Stimulated activated CD4-positive, alpha-beta T cell treated with anti-CD3 and anti-CD28 coated beads, Interleukin-4, amount 100 ng/mL, for 48 hours (primary cell): Measurements from ENCODE around the gene MND1.
A peak's percentile ranks its signal among the peaks of the same experiment; 100 is the strongest.
"Not testable (repeated sequence)": the region's sequence is repeated elsewhere in the genome, so short reads cannot be mapped to it uniquely, and the experiment has no call there.

Experiments used
- DNase-seq, 2 donors: peaks; one replicate each; pipeline ENCODE4 v3.0.0-alpha.2; 2020; ENCODE audit warnings: low read depth in 2 of 2

Gene MND1

DNA sequence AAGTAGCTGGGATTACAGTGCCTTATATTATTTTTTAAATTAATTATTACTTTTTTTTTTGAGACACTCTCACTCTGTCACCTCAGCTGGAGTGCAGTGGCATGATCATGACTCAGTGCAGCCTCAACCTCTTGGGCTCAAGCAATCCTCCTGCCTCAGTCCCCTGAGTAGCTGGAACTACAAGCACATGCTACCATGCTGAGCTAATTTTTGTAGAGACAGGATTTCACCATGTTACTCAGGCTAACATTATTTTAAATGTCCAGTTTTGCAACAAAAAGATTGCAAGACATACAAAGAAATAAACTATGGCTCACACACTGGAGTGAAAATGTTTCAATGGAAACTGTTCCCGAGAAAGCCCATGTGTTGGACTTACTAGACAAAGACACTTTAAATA is 59.2 kb downstream of the MND1 start:
- no peak for DNase-seq

DNA sequence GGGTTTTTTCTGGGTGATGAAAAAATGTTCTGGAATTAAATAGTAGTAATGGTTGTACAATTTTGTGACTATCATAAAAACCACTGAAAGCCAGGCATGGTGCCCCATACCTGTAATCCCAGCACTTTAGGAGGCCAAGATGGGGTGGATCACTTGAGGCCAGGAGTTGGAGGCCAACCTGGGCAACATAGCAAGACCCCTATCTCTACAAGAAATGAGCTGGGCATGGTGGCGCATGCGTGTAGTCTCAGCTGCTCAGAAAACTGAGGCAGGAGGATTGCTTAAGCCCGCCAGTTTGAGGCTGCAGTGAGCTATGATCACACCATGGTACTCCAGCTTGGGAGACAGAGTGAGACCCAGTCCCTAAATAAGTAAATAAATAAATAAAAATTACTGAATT is 63.4 kb downstream of the MND1 start:
- no peak for DNase-seq

DNA sequence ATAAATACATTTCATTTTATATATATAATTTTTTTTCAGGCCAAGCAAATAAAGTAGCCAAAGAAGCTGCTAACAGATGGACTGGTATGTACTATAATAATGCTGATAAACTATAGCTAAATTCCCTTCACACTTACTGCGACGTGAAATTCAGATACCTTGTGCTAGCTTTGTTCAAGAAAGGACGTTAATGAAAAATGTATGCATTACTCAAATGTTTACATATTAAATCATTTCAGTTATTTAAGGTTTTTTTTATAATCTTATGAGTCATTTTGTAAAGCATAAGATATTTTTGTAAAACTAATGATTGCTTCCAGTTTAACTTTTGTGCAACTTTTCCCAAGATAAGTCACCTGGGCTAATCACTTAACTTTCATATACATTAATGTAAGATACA is 64.4 kb downstream of the MND1 start:
- DNase-seq = no peak

DNA sequence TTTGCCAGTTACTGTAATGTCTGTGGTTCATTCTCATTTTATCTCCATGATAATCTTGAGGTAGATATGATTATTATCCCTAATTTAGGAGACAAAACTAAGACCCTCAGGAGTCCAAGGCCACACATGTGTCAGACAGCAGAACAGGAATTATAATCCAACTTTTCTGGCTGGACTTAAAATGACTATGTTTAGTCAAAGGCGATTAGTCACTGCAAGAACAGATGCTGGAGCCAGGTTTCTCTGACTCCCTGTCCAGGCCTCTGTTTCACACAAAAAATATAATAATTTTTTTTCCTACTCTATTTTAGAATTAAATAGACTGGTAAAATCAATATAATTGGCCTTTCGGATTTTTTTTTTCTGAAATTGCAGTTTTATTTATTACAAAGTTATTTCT is 64.9 kb downstream of the MND1 start:
- DNase-seq = no peak

DNA sequence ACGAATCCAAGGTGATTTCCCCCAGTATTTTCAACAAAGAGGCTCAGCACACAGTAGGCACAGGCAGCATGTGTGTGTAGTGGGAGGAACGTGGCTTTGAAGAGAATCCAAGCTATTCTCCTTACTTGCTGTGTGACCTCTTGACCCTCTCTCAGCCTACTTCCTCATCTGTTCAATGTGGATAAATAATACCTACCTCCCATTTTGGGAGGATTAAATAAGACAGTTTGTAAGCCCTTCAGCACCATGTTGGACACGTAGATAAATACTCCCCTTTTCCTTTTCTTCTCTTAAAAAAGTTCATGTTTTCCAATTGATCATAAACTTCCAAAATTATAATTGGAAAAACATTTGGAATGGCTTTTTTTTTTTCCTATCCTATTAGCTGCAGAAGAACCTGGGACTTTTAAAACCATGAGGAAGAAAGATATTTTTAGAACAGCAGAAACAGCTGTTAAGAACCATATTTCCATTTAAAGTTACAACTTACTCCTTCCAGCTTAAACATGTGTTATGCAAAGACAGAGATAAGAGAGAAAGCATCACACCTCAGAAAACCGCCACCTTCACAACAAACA is 65.5 kb downstream of the MND1 start:
- no peak for DNase-seq

DNA sequence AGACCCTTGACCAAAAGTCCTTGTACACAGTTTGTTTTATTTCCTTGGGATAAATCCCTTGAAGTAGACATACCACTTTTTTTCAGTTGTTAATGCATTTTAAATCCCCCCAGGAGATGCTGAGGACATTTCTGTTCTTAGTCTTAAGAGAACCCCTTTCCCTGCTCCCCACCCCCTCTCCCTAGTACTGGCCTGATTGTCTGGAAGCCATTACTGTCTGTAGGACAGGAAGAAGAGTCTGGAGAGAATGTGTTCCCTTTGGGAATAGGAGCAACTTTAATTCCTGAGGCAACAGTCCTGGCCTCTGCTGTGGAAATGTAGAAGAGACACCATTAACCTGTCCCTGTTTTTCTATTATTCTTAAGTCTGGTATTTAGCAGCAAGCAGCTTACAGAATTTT is 69.4 kb downstream of the MND1 start:
- no peak for DNase-seq

DNA sequence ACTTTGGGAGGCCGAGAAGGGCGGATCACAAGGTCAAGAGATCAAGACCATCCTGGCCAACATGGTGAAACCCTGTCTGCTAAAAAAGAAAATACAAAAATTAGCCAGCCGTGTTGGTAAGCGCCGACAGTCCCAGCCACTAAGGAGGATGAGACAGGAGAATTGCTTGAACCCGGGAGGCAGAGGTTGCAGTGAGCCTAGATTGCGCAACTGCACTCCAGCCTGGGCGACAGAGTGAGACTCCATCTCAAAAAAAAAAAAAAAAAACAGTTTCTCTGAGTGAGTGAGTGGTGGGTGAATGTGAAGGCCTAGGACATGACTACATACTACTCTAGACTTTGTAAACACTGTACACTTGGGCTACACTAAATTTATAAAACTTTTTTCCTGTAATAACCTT is 72.0 kb downstream of the MND1 start:
- not testable (repeated sequence) for DNase-seq

DNA sequence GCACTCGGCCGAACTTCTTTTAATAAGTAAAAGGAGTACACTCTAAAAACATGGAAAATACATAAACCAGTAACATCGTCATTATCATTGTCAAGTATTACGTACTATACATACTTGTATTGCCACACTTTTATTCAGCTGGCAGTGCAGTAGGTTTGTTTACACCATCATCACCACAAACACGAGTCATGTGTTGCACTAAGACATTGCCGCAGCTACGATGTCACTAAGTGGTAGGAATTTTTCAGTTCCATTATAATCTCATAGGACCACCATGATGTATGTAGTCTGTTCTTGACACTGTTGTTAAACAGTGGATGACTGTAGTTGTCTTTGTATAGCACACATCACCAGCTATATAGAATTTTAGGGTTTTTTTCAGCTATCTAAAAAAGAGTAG is 73.6 kb downstream of the MND1 start:
- DNase-seq = no peak

DNA sequence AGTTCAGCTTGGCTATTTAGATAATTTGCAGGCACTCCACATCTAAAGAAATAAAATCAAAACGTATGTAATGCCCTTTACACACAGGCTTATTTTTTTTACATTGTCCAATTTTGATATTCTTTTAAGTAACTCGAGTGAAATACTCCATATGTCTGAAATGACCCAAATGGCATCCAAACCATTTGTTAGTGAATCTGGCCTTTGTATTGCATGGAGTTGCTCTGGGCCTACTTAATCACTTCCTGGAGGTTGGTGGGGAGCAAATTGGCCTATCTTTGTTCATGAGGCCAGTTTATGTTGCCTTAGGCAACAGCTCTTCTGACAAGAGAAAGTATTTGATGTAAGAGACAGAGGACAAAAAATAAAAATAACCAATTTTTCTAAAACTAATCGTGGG is 74.1 kb downstream of the MND1 start:
- no peak for DNase-seq

DNA sequence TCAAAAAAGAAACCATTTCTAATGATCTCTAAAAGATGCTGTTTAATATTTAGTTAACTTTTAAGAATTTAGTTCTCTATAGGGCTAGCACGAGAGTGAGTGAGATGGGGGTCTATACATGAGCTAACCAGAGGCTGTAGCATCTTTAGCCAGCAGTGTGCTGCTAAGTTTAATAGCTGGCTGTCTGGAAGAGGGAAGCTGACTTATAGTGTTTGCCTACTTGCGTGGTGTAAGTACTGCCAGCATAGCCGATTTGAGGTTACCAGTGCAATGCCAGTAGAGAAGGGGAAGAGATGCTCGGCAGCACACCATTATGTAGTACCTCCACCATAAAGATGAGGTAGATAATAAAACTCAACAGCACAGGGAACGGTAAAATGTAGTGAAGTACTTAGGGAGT is 74.5 kb downstream of the MND1 start:
- DNase-seq = no peak

DNA sequence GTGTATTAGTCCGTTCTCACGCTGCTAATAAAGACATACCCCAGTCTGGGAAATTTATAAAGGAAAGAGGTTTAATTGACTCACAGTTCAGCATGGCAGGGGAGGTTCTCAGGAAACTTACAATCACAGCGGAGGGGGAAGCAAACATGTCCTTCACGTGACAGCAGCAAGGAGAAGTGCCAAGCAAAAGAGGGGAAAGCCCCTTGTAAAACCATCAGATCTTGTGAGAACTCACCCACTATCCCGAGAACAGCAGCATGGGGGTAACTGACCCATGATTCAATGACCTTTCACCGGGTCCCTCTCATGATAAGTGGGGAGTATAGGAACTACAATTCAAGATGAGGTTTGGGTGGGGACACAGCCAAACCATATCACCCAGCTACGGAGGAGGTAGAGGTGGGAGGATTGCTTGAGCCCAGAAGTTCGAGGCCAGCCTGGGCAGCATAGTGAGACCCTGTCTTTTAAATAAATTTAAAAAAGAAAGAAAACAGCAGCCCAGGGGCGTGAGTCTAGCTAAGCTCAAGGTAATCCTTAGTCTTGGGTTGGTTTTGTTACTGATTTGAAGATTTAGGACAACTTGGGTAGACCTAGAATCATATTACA is 75.3 kb downstream of the MND1 start:
- no peak for DNase-seq

DNA sequence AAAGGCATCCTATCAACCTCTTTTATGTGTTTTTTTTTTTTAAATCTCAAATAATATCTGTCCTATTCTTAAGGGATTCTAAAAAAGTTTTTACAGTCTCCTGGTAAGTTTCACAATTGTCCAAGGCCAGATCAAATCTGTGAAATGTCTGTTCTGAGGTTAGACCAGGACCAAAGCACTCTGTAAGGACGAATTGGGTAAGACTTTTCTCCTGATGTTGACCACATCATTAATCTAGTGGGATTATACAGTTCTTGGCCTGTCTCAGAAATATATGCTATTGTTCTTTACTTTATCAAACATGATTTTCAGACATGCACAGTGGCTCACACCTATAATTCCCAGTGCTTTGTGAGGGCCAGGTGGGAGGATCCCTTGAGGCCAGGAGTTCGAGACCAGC is 75.9 kb downstream of the MND1 start:
- no peak for DNase-seq

DNA sequence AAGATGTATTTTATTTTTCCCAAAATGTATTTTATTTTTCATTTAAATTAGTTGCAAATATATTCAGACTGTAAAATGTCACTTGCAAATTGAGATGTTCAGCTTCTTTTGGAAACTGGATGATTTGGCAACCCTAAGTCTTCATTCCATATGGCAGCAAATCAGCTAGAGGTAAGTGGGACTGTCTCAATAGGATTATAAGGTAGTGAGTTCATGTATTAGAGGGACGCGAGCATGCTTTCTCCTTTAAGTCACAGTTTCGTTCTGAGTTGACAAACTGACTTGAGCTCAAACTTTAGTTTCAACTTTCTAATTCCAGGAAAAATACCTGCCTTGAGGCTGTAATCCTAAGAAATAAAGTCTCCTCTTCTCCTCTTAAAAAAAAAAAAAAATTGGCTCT is 77.5 kb downstream of the MND1 start:
- DNase-seq = no peak

DNA sequence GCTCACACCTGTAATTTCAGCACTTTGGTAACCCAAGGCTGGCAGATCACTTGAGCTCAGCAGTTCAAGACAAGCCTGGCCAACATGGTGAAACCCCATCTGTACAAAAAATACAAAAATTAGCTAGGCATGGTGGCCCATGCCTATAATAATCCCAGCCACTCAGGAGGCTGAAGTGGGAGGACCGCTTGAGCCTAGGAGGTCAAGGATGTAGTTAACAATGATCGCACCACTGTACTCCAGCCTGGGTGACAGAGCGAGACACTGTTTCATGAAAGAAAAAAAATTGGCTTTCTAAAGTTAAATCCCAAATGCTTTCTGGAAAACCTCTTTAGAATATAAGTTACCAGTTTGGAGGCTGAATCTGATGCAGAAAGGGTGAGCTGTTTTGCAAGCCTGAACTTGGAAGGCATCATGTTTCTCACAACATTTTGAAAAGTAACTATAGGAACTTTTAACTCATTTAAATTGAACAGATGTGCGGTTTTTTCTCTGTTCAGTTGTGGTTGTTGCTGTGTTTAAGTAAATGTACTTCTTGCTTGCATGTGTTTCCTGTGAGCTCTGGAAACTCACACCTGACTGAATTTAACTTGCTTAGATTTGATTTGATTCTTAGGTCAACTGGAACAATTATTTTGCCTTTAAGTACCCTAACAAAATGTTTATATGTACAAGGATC is 81.9 kb downstream of the MND1 start:
- no peak for DNase-seq

DNA sequence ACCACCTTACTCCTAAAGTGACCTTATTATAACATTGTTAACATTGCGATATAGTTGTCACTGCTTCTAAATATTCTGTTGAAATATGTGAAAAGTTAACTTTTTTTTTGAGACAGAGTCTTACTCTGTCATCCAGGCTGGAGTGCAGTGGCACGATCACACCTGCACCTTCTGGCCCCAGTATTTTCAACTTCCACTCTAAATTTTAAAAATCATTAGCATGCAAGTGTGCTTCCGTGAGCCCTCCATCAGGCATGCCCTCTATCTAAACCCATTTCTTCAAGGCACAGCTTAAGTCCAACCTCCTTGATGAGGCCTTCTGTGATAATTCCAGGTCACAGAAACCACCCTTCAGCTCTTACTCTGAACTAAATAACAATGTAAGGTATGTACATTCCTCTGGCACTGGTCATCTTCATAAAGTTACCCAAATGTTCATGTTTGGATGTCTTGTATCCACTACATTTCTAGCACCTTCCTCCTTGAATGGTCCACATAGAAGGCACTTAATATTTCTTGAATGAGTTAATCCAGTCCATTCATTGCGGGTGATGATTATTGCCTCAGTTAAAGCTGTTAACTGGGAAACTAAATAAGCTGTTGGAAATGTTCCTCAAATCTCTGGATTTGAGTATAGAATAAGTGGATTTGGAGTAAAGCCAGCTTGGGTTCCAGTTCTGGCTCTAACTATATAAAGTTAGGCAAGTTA is 83.0 kb downstream of the MND1 start:
- DNase-seq = no peak

DNA sequence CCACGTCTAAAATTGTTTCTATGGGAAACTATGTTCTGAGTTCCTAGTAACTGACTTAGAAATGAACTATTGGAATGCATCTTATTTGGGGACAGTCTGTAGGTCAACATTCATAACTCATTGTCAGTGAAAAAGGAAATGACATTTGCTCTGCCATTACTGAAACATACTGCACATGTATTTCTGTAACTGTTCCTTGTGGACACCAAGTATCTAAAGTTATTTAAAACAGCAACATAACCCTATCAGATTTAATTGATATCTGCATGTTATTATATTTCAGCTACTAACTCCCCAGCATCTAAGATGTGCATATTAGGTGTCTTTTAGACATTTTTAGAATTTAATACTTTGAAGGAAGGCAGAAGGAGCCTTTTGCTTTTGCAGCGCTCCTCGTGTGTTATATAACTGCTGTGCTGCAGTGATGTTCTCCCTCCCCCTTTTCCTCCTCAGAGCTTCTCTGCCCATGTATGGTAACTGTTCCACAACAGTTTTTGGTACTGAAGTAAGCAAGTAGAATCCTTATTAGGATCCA is 84.5 kb downstream of the MND1 start:
- no peak for DNase-seq

DNA sequence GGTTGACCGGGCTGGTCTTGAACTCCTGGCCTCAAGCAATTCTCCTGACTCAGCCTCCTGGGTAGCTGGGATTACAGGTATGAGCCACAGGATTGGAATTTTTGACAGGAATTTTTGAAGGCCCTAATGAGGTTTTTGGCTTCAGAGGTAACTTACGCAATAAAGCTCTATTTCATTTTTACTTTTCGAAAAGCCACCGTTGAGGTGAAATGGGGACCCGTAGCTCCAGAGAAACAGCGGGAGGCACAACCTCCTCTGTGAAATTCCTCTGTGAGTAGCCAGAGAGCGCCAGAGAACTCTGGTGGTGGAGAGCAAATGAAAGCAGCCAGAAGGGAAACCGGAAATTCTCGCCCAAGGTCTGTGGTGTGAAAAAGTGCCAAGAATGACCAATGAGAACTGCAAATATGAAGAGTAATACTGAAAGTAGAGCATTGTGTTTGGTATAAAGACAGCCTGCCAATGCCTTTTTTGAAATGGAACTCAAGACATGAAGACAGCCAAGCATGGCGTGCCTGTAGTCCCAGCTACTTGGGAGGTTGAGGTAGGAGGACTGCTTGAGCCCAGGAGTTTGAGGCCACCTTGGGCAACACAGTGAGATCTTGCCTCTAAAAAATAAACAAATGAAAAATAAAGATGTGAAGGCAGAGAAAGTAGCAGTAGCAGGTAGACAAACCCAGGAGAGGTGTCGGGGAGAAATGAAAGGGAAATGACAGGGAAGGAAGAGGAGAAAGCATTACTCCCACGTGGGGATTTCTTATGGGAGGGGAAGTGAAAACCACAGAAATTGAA is 88.7 kb downstream of the MND1 start:
- DNase-seq = peak; percentile 50 to 67

DNA sequence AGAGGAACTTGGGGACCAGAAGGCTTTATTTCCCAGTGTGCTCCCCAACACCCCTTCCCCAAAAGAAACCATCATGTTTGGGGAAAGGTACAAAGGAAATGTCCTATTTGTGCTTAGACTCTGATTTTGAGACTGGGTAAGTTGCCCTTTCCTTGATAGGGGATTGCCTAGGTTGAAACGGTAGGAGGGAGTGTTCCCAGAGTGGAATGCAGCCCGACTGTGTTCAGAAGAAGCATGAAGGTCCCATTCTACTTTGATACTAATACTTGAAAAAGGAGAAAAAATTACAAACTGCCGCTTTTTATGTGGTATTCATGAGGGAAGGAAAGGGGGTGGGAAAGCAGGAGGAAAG is 89.2 kb downstream of the MND1 start:
- no peak for DNase-seq

DNA sequence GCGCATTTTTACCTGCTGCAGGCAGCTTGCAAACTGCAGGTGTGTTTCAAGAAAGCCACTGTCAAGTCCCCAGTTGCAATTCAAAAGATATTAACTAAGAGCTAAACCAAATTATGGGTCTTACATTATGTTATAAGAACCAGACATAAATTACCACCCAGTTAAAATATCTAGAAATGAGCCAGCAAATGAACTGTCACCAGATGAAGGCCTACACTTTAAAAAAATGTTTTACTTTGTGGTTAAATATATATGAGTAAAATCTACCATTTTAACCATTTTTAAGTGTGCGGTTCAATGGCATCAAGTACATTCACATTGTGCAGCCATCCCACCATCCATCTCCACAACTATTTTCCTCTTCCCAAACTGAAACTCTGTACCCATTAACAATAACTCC is 89.7 kb downstream of the MND1 start:
- no peak for DNase-seq

DNA sequence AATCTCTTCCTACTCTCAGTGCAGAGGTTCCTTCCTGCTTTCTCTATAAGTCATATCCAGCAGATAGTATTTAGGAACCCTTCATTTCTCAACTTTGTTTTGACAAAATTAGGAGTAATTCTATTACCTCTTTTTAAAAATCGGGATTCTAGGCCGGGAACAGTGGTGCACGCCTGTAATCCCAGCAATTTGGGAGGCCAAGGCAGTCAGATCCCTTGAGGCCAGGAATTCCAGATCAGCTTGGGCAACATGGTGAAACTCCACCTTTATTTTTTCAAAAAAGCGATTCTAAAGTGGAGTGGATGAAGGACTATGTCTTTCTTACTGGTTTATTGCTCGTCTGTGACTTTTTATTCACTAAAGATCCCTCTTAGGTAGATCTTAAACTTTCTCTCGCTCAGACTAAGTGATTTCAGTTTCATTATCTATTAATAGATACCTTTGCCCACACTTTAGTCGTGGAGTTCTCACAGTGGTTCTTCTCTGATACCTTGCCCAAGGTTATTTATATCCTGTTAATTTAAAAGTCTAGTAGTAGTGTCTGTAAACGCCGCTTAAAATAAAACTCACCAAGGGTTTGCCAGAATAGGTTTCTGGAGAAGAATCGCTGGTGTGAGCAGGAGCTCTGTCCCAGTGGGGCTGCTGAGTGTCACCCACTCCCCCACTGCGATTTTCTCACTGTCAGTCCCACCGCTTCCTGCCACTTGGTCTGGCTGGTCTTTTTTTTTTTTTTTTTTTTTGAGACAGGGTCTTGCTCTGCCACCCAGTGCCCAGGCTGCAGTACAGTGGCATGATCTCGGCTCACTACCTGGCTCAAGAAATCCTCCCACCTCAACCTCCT is 94.6 kb downstream of the MND1 start:
- DNase-seq = no peak

DNA sequence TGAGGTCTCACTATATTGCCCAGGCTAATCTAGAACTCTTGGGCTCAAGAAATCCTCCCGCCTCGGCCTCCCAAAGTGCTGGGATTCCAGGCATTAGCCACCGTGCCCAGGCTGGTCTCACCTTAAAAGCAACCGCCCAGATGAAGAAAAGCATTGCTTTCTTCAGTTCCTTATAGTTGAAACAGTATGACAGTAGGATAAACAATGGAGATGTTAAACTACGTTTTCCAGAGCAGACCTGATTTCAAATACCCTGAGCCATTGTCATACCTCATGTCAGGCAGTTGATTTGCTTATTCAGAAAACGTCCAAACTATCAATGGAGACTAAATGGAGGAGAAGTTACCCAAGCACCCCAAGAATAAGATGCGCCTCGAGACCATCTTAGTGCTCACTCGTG is 95.3 kb downstream of the MND1 start:
- DNase-seq = no peak
